ENCODE measurements around the gene THEM4.
"Not testable (repeated sequence)": the region's sequence is repeated elsewhere in the genome, so short reads cannot be mapped to it uniquely, and the experiment has no call there.

Gene THEM4

DNA sequence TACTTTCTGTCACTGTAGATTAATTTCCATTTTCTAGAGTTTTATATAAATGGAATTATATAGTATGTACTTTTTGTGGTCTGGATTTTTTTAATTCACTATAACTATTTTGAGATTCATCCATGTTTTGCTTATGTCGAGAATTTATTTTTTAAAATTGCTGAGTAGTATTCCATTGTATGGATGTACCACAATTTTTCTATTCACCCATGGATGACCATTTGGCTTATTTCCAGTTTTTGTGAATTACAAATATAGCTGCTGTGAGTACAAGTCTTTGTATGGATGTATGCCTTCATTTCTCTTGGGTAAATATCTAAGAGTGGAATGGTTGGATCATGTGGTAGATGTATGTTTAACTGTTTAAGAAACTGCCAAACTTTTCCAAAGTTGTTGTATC lies 3.7 kb upstream of the THEM4 start:
- ChIA-PET CTCF (no interaction called here), POLR2A (no interaction called here)
- DNase-seq (ENCODE audit: extremely low spot score), result no peak
- TF ChIP-seq, protein P1, sequence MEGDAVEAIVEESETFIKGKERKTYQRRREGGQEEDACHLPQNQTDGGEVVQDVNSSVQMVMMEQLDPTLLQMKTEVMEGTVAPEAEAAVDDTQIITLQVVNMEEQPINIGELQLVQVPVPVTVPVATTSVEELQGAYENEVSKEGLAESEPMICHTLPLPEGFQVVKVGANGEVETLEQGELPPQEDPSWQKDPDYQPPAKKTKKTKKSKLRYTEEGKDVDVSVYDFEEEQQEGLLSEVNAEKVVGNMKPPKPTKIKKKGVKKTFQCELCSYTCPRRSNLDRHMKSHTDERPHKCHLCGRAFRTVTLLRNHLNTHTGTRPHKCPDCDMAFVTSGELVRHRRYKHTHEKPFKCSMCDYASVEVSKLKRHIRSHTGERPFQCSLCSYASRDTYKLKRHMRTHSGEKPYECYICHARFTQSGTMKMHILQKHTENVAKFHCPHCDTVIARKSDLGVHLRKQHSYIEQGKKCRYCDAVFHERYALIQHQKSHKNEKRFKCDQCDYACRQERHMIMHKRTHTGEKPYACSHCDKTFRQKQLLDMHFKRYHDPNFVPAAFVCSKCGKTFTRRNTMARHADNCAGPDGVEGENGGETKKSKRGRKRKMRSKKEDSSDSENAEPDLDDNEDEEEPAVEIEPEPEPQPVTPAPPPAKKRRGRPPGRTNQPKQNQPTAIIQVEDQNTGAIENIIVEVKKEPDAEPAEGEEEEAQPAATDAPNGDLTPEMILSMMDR (IDR thresholded peaks at IDR 0.05; ENCODE audit: control extremely low read depth, extremely low read depth, low read depth, missing control alignments), result no peak

DNA sequence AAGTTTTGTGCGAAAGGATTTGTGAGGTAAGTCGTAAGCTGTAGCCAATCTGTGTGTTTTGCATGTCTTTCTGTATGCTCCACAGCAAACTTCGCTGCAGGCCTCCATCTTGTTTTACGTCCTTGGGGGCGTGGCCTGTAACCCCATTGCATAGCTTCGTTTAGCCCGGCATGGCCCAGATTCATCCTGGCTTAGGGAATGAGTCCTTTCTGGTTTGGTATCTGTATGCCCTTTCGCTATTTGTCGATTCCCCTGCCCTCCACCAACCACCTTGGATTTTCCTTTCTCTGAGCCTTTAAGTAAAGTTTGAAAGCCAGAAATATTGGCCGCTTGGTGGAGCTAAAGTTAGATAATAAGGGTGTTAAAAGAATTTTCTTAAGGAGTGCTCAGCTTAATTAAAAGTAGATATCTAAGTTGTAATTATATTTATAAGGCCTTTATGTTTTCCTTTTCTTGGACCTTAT lies 1.1 kb downstream of the THEM4 start:
- ChIA-PET CTCF (interaction anchor here (0.8 to 4.3 kb wide), 15 partner anchors 9 to 126 kb away, joined by 3 to 25 read pairs (median 4); partner anchors contain the start of gene TDRKH), POLR2A (no interaction called here)
- TF ChIP-seq, protein P1 (IDR thresholded peaks at IDR 0.05; ENCODE audit: control extremely low read depth, extremely low read depth, low read depth, missing control alignments), result peak; percentile 5
- no peak for DNase-seq (ENCODE audit: extremely low spot score)

DNA sequence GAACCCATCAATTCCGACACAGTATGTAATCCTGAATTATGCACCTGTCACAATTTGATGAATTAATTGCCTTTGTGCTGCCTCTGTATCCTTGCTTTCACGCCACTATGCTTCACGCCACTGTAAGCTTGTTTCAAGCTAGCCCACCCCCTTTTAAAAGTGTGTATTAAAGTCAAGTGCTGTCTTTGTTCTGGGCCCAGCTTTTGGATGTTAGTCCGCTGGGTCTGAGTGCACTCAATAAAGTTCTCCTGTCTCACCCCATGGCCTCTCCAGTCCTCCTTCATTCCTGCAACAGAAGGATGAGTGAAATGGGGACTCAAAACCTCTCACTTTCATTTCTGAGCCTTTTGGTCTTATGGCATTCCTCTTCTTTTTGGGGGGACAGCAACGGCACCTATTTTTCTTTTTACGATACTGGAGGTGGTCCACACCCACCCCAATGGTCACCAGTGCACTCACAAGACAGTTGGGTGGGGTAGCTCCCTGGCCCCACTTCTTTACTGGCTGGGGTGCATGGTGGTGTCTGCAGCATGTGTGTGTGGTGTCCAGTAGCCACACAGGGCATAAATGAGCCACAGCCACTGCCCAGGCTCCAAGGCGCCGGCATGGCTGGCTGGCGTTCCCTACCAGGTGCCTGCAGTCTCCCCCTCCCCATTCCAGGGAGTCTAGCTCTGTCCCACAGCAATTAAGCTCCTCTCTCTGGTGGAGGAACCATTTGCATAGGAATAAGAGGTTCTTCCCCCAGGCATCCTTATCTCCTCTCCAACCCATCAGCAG lies 1.8 kb downstream of the THEM4 start:
- CTCF ChIA-PET, result interaction anchor here (0.8 to 4.3 kb wide), 12 partner anchors 13 to 213 kb away, joined by 3 to 25 read pairs (median 5); partner anchors contain the start of gene TDRKH
- POLR2A ChIA-PET, result no interaction called here
- TF ChIP-seq, protein P1 (IDR thresholded peaks at IDR 0.05; ENCODE audit: control extremely low read depth, extremely low read depth, low read depth, missing control alignments), result no peak
- DNase-seq (ENCODE audit: extremely low spot score), result no peak

DNA sequence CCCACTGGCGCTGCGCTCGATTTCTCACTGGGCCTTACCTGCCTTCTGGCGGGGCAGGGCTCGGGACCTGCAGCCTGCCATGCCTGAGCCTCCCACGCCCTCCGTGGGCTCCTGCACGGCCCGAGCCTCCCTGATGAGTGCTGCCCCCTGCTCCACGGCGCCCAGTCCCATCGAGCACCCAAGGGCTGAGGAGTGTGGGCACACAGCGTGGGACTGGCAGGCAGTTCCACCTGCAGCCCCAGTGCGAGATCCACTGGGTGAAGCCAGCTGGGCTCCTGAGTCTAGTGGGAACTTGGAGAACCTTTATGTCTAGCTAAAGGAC lies 3.0 kb downstream of the THEM4 start:
- CTCF ChIA-PET, result interaction anchor here (1.0 to 4.3 kb wide), 2 partner anchors 15 to 96 kb away, joined by 4 to 25 read pairs; no protein-coding TSS in a partner anchor

DNA sequence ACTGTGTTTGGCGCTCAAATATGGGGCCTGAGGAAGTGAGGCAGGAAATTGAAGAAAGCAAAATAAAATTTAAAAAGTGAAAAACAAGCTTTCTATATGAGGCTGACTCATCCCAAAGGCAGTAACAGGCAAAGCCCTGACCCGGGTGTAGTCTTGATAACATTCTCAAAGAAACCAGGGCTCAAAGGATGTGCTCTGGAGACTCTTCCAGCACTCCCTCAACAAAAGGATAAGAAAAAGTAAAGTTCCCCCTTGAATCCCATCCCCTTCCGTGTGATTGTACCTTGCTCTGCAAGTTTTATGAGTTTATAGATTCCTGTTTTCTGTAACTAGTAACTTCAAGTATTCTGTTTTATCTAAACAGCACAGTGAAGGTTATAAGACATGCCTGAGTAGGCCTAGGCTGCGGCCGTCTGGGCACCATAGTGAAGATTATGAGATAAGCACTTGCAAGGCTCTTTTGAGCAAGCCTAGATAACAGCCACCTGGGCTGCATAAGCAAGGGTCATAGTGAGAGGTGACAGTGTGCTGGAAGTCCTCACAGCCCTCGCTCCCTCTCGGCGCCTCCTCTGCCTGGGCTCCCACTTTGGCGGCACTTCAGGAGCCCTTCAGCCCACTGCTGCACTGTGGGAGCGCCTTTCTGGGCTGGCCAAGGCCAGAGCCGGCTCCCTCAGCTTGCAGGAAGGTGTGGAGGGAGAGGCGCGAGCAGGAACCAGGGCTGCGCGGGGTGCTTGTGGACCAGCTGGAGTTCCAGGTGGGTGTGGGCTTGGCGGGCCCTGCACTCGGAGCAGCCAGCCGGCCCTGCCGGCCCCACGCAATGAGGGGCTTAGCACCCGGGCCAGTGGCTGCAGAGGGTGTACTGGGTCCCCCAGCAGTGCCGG lies 3.6 kb downstream of the THEM4 start:
- DNase-seq (ENCODE audit: extremely low spot score); POLR2A ChIA-PET: not testable (repeated sequence)
- CTCF ChIA-PET, result interaction anchor here (4.3 kb wide), 1 partner anchor 15 kb away, joined by 25 read pairs; no protein-coding TSS in a partner anchor

More for the DNA sequence above, 3.0 kb downstream of the THEM4 start:
- DNase-seq (ENCODE audit: extremely low spot score); POLR2A ChIA-PET: not testable (repeated sequence)

DNA sequence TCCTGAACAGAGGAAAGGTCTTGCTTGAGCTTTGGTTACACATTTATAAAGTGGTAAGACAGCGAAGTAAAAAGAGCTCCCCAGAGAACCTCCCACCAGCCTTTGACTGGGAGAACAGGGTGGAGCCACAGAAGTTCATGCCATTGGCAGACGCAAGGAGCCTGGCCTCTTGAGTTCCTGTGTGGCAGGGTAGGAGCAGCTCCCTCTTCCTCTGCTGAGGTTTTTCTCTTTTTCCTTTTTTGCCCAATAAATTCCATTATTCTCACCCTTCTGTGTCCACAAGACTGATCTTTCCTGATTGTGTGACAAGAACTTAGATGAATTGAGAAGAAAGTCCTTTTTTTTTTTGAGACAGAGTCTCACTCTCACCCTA lies 4.3 kb downstream of the THEM4 start:
- DNase-seq (ENCODE audit: extremely low spot score), result no peak
- POLR2A ChIA-PET, result no interaction called here
- CTCF ChIA-PET, result interaction anchor here (0.9 kb wide), 1 partner anchor 20 kb away, joined by 3 read pairs; no protein-coding TSS in a partner anchor
- TF ChIP-seq, protein P1 (IDR thresholded peaks at IDR 0.05; ENCODE audit: control extremely low read depth, extremely low read depth, low read depth, missing control alignments), result no peak

DNA sequence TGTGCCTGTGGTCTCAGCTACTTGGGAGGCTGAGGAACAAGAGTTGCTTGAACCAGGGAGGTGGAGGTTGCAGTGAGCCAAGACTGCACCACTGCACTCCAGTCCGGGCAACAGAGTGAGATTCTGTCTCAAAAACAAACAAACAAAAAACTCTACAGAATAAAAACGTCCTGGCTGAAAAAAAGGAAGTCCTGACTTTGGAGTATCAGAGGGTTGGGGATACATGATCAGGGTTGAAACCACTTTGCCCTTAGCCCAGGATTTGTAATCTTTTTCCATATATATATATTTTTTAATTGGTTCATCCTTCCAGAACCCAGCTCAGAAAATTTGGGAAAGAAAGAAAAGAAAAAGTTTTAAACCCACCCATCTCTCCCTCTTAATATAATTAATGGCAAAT lies 6.5 kb downstream of the THEM4 start:
- CTCF ChIA-PET, result interaction anchor here (1.1 to 1.3 kb wide), 2 partner anchors 18 to 81 kb away, joined by 3 read pairs; no protein-coding TSS in a partner anchor
- POLR2A ChIA-PET, result no interaction called here
- no peak for DNase-seq (ENCODE audit: extremely low spot score)
- TF ChIP-seq, protein P1 (IDR thresholded peaks at IDR 0.05; ENCODE audit: control extremely low read depth, extremely low read depth, low read depth, missing control alignments), result no peak

DNA sequence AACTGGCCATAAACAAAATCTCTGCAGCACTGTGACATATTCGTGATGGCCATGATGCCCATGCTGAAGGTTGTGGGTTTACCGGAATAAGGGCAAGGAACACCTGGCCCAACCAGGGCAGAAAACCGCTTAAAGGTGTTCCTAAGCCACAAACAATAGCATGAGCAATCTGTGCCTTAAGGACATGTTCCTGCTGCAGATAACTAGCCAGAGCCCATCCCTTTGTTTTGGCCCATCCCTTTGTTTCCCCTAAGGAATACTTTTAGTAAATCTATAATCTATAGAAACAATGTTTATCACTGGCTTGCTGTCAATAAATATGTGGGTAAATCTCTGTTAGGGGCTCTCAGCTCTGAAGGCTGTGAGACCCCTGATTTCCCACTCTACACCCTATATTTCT lies 8.5 kb downstream of the THEM4 start:
- DNase-seq (ENCODE audit: extremely low spot score); POLR2A ChIA-PET: not testable (repeated sequence)

More for the DNA sequence above, 8.5 kb downstream of the THEM4 start:
- CTCF ChIA-PET, result interaction anchor here (0.8 to 2.2 kb wide), 5 partner anchors 12 to 101 kb away, joined by 3 to 6 read pairs (median 3); no protein-coding TSS in a partner anchor

Measured in GM10248 (cell line).